GM23338 (cell line): ENCODE data around the gene VIL1. TPM values are rescaled to one million over a fixed set of nuclear protein-coding genes. Genes with fewer than 3 reads are reported as not detected.

Experiments
- ATAC-seq: fragments of 200-7000 bp; cut with Tn5 transposase; 3 replicates; pipeline ENCODE4 v1.9.1; 2020
- DNase-seq: peaks from one replicate; pipeline ENCODE4 v3.0.0-alpha.2; 2015; ENCODE audit warnings: low spot score
- H2AFZ ChIP-seq: fragments of 200-600 bp; sonication (generic); 2 replicates; pipeline ENCODE4 v1.8.0; 2016; ENCODE audit warnings: antibody characterized with exemption, mild to moderate bottlenecking, moderate library complexity
- H3F3A ChIP-seq: fragments of 200-600 bp; sonication (generic); replicated peaks from 2 replicates; pipeline ENCODE4 v1.8.0; 2017; ENCODE audit warnings: antibody characterized with exemption, mixed run types, low read depth
- H3K27ac ChIP-seq: fragments of 200-600 bp; sonication (generic); 2 replicates; pipeline ENCODE4 v1.6.1; 2016; ENCODE audit warnings: low read depth
- H3K27me3 ChIP-seq: fragments of 200-600 bp; sonication (generic); 2 replicates; pipeline ENCODE4 v1.8.0; 2016; ENCODE audit warnings: mild to moderate bottlenecking, mixed run types, moderate library complexity; ENCODE audit not compliant: insufficient read depth
- H3K36me3 ChIP-seq: fragments of 200-600 bp; sonication (generic); 2 replicates; pipeline ENCODE4 v1.8.0; 2016; ENCODE audit warnings: mild to moderate bottlenecking; ENCODE audit not compliant: insufficient read depth
- H3K4me1 ChIP-seq: fragments of 200-600 bp; sonication (generic); 2 replicates; pipeline ENCODE4 v1.8.0; 2016; ENCODE audit warnings: mild to moderate bottlenecking, moderate library complexity; ENCODE audit not compliant: insufficient read depth
- H3K4me2 ChIP-seq: fragments of 200-600 bp; sonication (generic); 2 replicates; pipeline ENCODE4 v1.7.1; 2017; ENCODE audit warnings: mixed run types
- H3K4me3 ChIP-seq: fragments of 200-600 bp; sonication (generic); 2 replicates; pipeline ENCODE4 v1.6.1; 2016; ENCODE audit warnings: mixed run types
- H3K79me2 ChIP-seq: fragments of 200-600 bp; sonication (generic); replicated peaks from 2 replicates; pipeline ENCODE4 v1.8.0; 2017; ENCODE audit warnings: mild to moderate bottlenecking; ENCODE audit not compliant: insufficient read depth
- H3K9me2 ChIP-seq: fragments of 200-600 bp; sonication (generic); 2 replicates; pipeline ENCODE4 v1.8.0; 2017; ENCODE audit not compliant: insufficient read depth
- H4K20me1 ChIP-seq: fragments of 200-600 bp; sonication (generic); replicated peaks from 2 replicates; pipeline ENCODE4 v1.8.0; 2017; ENCODE audit warnings: mild to moderate bottlenecking; ENCODE audit not compliant: insufficient read depth
- H3K27ac Mint-ChIP-seq: 2 replicates; pipeline ENCODE4 v1.8.0; 2020; ENCODE audit warnings: inconsistent platforms, mild to moderate bottlenecking, moderate library complexity, mixed read lengths
- H3K27me3 Mint-ChIP-seq: 3 replicates; pipeline ENCODE4 v1.8.0; 2022; ENCODE audit warnings: low read depth, mild to moderate bottlenecking, moderate library complexity, mixed read lengths, inconsistent platforms; ENCODE audit not compliant: insufficient read depth, poor library complexity
- H3K36me3 Mint-ChIP-seq: 3 replicates; pipeline ENCODE4 v1.8.0; 2021; ENCODE audit warnings: low read depth, mild to moderate bottlenecking, inconsistent platforms, moderate library complexity, mixed read lengths
- H3K4me1 Mint-ChIP-seq: 3 replicates; pipeline ENCODE4 v1.8.0; 2020; ENCODE audit warnings: mild to moderate bottlenecking, inconsistent platforms, mixed read lengths
- H3K4me3 Mint-ChIP-seq: 3 replicates; pipeline ENCODE4 v1.8.0; 2021; ENCODE audit warnings: moderate library complexity, mild to moderate bottlenecking, inconsistent platforms, mixed read lengths
- H3K9me3 Mint-ChIP-seq: 3 replicates; pipeline ENCODE4 v1.8.0; 2020; ENCODE audit warnings: moderate library complexity, mild to moderate bottlenecking, inconsistent platforms, mixed read lengths
- CREB1 ChIP-seq: fragments of 250-450 bp; sonication (Bioruptor Pico); IDR thresholded peaks from 2 replicates; pipeline ENCODE4 v1.5.0; 2020; ENCODE audit warnings: low read depth, mild to moderate bottlenecking, moderate library complexity
- EZH2phosphoT487 ChIP-seq: fragments of 200-600 bp; sonication (generic); IDR thresholded peaks from one replicate; pipeline ENCODE4 v1.8.1; 2018; ENCODE audit warnings: antibody characterized with exemption; ENCODE audit not compliant: unreplicated experiment
- ZNF114 ChIP-seq: fragments of 250-450 bp; sonication (Bioruptor Pico); IDR thresholded peaks from 2 replicates; pipeline ENCODE4 v1.5.0; 2020; ENCODE audit warnings: mild to moderate bottlenecking, moderate library complexity
- ZNF462 ChIP-seq: fragments of 250-450 bp; sonication (Bioruptor Pico); IDR thresholded peaks from 2 replicates; pipeline ENCODE4 v1.5.0; 2020; ENCODE audit warnings: mild to moderate bottlenecking, moderate library complexity
- polyA plus RNA-seq: library from polyadenylated mRNA; unstranded; fragments of >200 nt; fragmentation: Nextera tagmentation; extraction: Ambion mirVana; gene quantifications from 2 replicates; pipeline ENCODE4 v1.2.1, GENCODE V29; 2016
- total RNA-seq: library from RNA; depleted of rRNA; stranded (reverse); fragments of >200 nt; shearing (Covaris generic); gene quantifications from 2 replicates; pipeline ENCODE4 v1.2.3, GENCODE V29; 2014
- TF ChIP-seq, protein P1 (sequence below), 2 experiments: fragments of 200-600 bp in 1 of 2; sonication (generic) in 1 of 2; conservative IDR thresholded peaks; 2 replicates each; pipeline versions ENCODE4 v1.5.1 to v1.6.1; 2016 to 2017; ENCODE audit warnings: antibody characterized with exemption in 2 of 2, low read depth in 2 of 2, mild to moderate bottlenecking in 2 of 2, moderate library complexity in 1 of 2

Gene VIL1
- total and polyA plus RNA-seq, 2 experiments from 2014 or later, result 3.5 to 5.9 TPM

- 0 out of 2 replicates have a peak overlapping the region, but pooled peaks have one; percentile 12 for H3K27ac ChIP-seq
- H3K27me3 Mint-ChIP-seq, result no peaks in the 10 kb centered on the region
- no peak for DNase-seq
- H3K4me1 Mint-ChIP-seq, result no peaks in the 10 kb centered on the region
- no peak overlapping the region for H3K4me3 ChIP-seq
- no peaks in the 10 kb centered on the region for H3K9me2 ChIP-seq
- no peak for TF ChIP-seq CREB1 (CRISPR knock-in tag)
- TF ChIP-seq ZNF462 (CRISPR knock-in tag), result no peak
- TF ChIP-seq EZH2phosphoT487, result no peak
- TF ChIP-seq, protein P1, sequence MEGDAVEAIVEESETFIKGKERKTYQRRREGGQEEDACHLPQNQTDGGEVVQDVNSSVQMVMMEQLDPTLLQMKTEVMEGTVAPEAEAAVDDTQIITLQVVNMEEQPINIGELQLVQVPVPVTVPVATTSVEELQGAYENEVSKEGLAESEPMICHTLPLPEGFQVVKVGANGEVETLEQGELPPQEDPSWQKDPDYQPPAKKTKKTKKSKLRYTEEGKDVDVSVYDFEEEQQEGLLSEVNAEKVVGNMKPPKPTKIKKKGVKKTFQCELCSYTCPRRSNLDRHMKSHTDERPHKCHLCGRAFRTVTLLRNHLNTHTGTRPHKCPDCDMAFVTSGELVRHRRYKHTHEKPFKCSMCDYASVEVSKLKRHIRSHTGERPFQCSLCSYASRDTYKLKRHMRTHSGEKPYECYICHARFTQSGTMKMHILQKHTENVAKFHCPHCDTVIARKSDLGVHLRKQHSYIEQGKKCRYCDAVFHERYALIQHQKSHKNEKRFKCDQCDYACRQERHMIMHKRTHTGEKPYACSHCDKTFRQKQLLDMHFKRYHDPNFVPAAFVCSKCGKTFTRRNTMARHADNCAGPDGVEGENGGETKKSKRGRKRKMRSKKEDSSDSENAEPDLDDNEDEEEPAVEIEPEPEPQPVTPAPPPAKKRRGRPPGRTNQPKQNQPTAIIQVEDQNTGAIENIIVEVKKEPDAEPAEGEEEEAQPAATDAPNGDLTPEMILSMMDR (conservative IDR thresholded peaks at IDR 0.05; ENCODE audit: low read depth in 2 of 2), result no peak
- H2AFZ ChIP-seq, result no peak overlapping the region
- H3F3A ChIP-seq, result no peaks in the 10 kb centered on the region
- peaks cover 23% of the 10 kb centered on the region for H3K36me3 ChIP-seq
- H3K79me2 ChIP-seq, result no peaks in the 10 kb centered on the region
- H3K27me3 ChIP-seq, result no peaks in the 10 kb centered on the region
- no peak overlapping the region for H3K4me2 ChIP-seq
- no peak overlapping the region for H3K27ac Mint-ChIP-seq
- H3K4me1 ChIP-seq, result no peaks in the 10 kb centered on the region
- H3K36me3 Mint-ChIP-seq, result peaks cover 33% of the 10 kb centered on the region
- H3K4me3 Mint-ChIP-seq, result no peak overlapping the region
- ATAC-seq, result no peak
- no peaks in the 10 kb centered on the region for H3K9me3 Mint-ChIP-seq
- no peaks in the 10 kb centered on the region; the same call in 1 of the 2 replicates for H4K20me1 ChIP-seq
Measured at GRCh38 chr2:218476676-218477075, 57.8 kb downstream of the VIL1 start.

GRCh38 chr2:218477247-218477646 lies 58.3 kb downstream of the VIL1 start:
- peaks cover 38% of the 10 kb centered on the region for H3K36me3 Mint-ChIP-seq

More at GRCh38 chr2:218477247-218477646, 58.3 kb downstream of the VIL1 start:
- DNase-seq (no peak), ATAC-seq (no peak)
- Histone ChIP-seq H3K9me2 (no peaks in the 10 kb centered on the region), H3K36me3 (peaks cover 28% of the 10 kb centered on the region), H2AFZ (no peak overlapping the region), H3K4me2 (no peak overlapping the region), H3F3A (no peaks in the 10 kb centered on the region), H3K79me2 (no peaks in the 10 kb centered on the region), H3K4me1 (no peaks in the 10 kb centered on the region), H3K27ac (no peak overlapping the region), H4K20me1 (no peaks in the 10 kb centered on the region; the same call in 1 of the 2 replicates), H3K4me3 (no peak overlapping the region), H3K27me3 (no peaks in the 10 kb centered on the region)
- Mint-ChIP-seq H3K4me3 (no peak overlapping the region), H3K27me3 (no peaks in the 10 kb centered on the region), H3K4me1 (no peaks in the 10 kb centered on the region), H3K9me3 (no peaks in the 10 kb centered on the region), H3K27ac (no peak overlapping the region)
- TF ChIP-seq, protein P1 (conservative IDR thresholded peaks at IDR 0.05; ENCODE audit: low read depth in 2 of 2), result no peak
- no peak for TF ChIP-seq ZNF114 (CRISPR knock-in tag)
